Fibroblast of lung (primary cell): ENCODE measurements around the gene MKLN1. TPM values are rescaled to one million over a fixed set of nuclear protein-coding genes. Genes with fewer than 3 reads are reported as not detected.

Source experiments
- DNase-seq, 2 donors: peaks; one replicate each; pipeline versions ENCODE4 v3.0.0 to v3.0.0-alpha.2; 2010; ENCODE audit warnings: low read depth in 2 of 2
- H2AFZ ChIP-seq: 2 replicates; pipeline ENCODE4 v1.5.1; 2012; ENCODE audit warnings: low read length, control low read depth, inconsistent platforms
- H3K27ac ChIP-seq: 2 replicates; pipeline ENCODE4 v1.5.1; 2011; ENCODE audit warnings: low read length, control low read depth; ENCODE audit not compliant: insufficient read depth
- H3K27me3 ChIP-seq: 2 replicates; pipeline ENCODE4 v1.5.1; 2011; ENCODE audit warnings: mild to moderate bottlenecking, low read length; ENCODE audit not compliant: control insufficient read depth, insufficient read depth
- H3K36me3 ChIP-seq: 2 replicates; pipeline ENCODE4 v1.5.1; 2011; ENCODE audit warnings: low read length; ENCODE audit not compliant: control insufficient read depth, insufficient read depth
- H3K4me1 ChIP-seq: 2 replicates; pipeline ENCODE4 v1.5.1; 2011; ENCODE audit warnings: low read length; ENCODE audit not compliant: control insufficient read depth, insufficient read depth; ENCODE audit errors: extremely low read depth
- H3K4me2 ChIP-seq: 2 replicates; pipeline ENCODE4 v1.5.1; 2011; ENCODE audit warnings: low read length, control low read depth; ENCODE audit not compliant: insufficient read depth; ENCODE audit errors: extremely low read depth
- H3K4me3 ChIP-seq, 4 experiments: fragments of 200-600 bp in 1 of 4; sonication (generic) in 1 of 4; replicated peaks in 1 of 4; 2 replicates each; pipeline ENCODE4 v1.5.1; 2011 to 2016; ENCODE audit warnings: low read length in 4 of 4, low read depth in 3 of 4, mild to moderate bottlenecking in 3 of 4, control low read depth in 2 of 4, inconsistent platforms in 1 of 4, mixed read lengths in 1 of 4; ENCODE audit not compliant: insufficient read depth in 1 of 4; ENCODE audit errors: control extremely low read depth in 1 of 4
- H3K79me2 ChIP-seq: 2 replicates; pipeline ENCODE4 v1.5.1; 2012; ENCODE audit warnings: mild to moderate bottlenecking, low read length, inconsistent platforms; ENCODE audit not compliant: control insufficient read depth, insufficient read depth
- H3K9ac ChIP-seq: 2 replicates; pipeline ENCODE4 v1.5.1; 2011; ENCODE audit warnings: mild to moderate bottlenecking, low read length, control low read depth; ENCODE audit not compliant: insufficient read depth
- H3K9me3 ChIP-seq: 2 replicates; pipeline ENCODE4 v1.5.1; 2012; ENCODE audit warnings: low read depth, low read length; ENCODE audit not compliant: control insufficient read depth, insufficient read depth
- H4K20me1 ChIP-seq: 2 replicates; pipeline ENCODE4 v1.5.1; 2011; ENCODE audit warnings: low read length; ENCODE audit not compliant: control insufficient read depth, insufficient read depth; ENCODE audit errors: extremely low read depth
- CTCF ChIP-seq, 2 donors: IDR thresholded peaks in 1 of 2; conservative IDR thresholded peaks in 1 of 2; 1 replicate in 1 of 2; 2 replicates in 1 of 2; pipeline ENCODE4 v1.5.1; 2011 to 2012; ENCODE audit warnings: low read length in 2 of 2, control low read depth in 1 of 2, inconsistent platforms in 1 of 2, low read depth in 1 of 2, mild to moderate bottlenecking in 1 of 2
- EZH2 ChIP-seq: IDR thresholded peaks from 2 replicates; pipeline ENCODE4 v1.5.1; 2012; ENCODE audit warnings: low read length, control low read depth, mild to moderate bottlenecking; ENCODE audit errors: missing control alignments
- polyA plus RNA-seq, 2 donors: library from polyadenylated mRNA; depleted of rRNA in 1 of 2; stranded (reverse) in 1 of 2; unstranded in 1 of 2; fragments of >200 nt; gene quantifications; 2 replicates each; pipeline ENCODE4 v1.2.1, GENCODE V29; 2011 to 2012; ENCODE audit warnings: missing spikeins in 1 of 2
- total RNA-seq: library from RNA; depleted of rRNA; stranded (reverse); fragments of >200 nt; gene quantifications from 2 replicates; pipeline ENCODE4 v1.2.1, GENCODE V29; 2014

MKLN1 gene
- total and polyA plus RNA-seq, 2 donors (not counting 1 experiment from before 2014, with no cell fraction given), result 33.9 to 46.4 TPM

- Histone ChIP-seq H3K4me2 (no peak overlapping the region), H3K9ac (no peak overlapping the region), H3K27me3 (no peaks in the 10 kb centered on the region), H4K20me1 (no peaks in the 10 kb centered on the region), H3K27ac (no peak overlapping the region), H3K4me1 (no peaks in the 10 kb centered on the region), H3K9me3 (no peaks in the 10 kb centered on the region), H3K79me2 (no peaks in the 10 kb centered on the region), H2AFZ (no peak overlapping the region), H3K4me3 (no peak overlapping the region), H3K36me3 (no peaks in the 10 kb centered on the region)
- TF ChIP-seq EZH2 (no peak), CTCF (conservative IDR thresholded peaks at IDR 0.05 in 1 of 2, IDR thresholded peaks at IDR 0.05 in 1 of 2; ENCODE audit: low read depth in 1 of 2, low read length in 2 of 2) (no peak)
- no peak for DNase-seq
Measured at GRCh38 chr7:131493081-131493480, 165.4 kb downstream of the MKLN1 start.

GRCh38 chr7:131493581-131493980 lies 165.9 kb downstream of the MKLN1 start:
- no peak overlapping the region for H3K4me3 ChIP-seq
- H3K36me3 ChIP-seq, result no peaks in the 10 kb centered on the region
- H3K27ac ChIP-seq, result no peak overlapping the region
- DNase-seq, result no peak
- H3K9me3 ChIP-seq, result no peaks in the 10 kb centered on the region
- H3K4me1 ChIP-seq, result no peaks in the 10 kb centered on the region
- no peak overlapping the region for H3K4me2 ChIP-seq
- TF ChIP-seq CTCF (conservative IDR thresholded peaks at IDR 0.05 in 1 of 2, IDR thresholded peaks at IDR 0.05 in 1 of 2; ENCODE audit: low read depth in 1 of 2, low read length in 2 of 2), result no peak
- no peak for TF ChIP-seq EZH2
- no peak overlapping the region for H2AFZ ChIP-seq
- no peaks in the 10 kb centered on the region for H3K79me2 ChIP-seq
- H4K20me1 ChIP-seq, result no peaks in the 10 kb centered on the region
- H3K9ac ChIP-seq, result no peak overlapping the region
- no peaks in the 10 kb centered on the region for H3K27me3 ChIP-seq

- Histone ChIP-seq H3K27me3 (no peaks in the 10 kb centered on the region), H3K4me1 (no peaks in the 10 kb centered on the region), H3K4me3 (no peak overlapping the region), H3K9ac (no peak overlapping the region), H3K9me3 (no peaks in the 10 kb centered on the region), H2AFZ (no peak overlapping the region), H4K20me1 (no peaks in the 10 kb centered on the region), H3K4me2 (no peak overlapping the region), H3K36me3 (no peaks in the 10 kb centered on the region), H3K79me2 (no peaks in the 10 kb centered on the region), H3K27ac (no peak overlapping the region)
- DNase-seq, result no peak
- TF ChIP-seq CTCF (conservative IDR thresholded peaks at IDR 0.05 in 1 of 2, IDR thresholded peaks at IDR 0.05 in 1 of 2; ENCODE audit: low read depth in 1 of 2, low read length in 2 of 2), result no peak
- no peak for TF ChIP-seq EZH2
Measured at GRCh38 chr7:131494182-131494581, 166.5 kb downstream of the MKLN1 start.
